GM10248 (cell line): Measurements from ENCODE around the gene FLRT2.

ENCODE experiments used
- CTCF ChIA-PET: fragments of 300-600 bp; sonication (Branson Sonifier 250); formaldehyde crosslinking; extraction: SDS; loops from one replicate; lab custom pipeline; 2021; ENCODE audit warnings: antibody characterized with exemption; lab: Yijun Ruan, JAX
- POLR2A ChIA-PET: fragments of 350-650 bp; sonication (Branson Sonifier 250); formaldehyde crosslinking; extraction: SDS; loops from one replicate; lab custom pipeline; 2020; ENCODE audit warnings: antibody characterized with exemption; lab: Yijun Ruan, JAX
- DNase-seq: peaks from one replicate; pipeline ENCODE4 v3.0.0; 2012; ENCODE audit errors: extremely low spot score
- CTCF ChIP-seq: IDR thresholded peaks from 2 replicates; pipeline ENCODE4 v1.5.1; 2012; ENCODE audit warnings: mild to moderate bottlenecking, low read depth; ENCODE audit errors: extremely low read depth, missing control alignments, control extremely low read depth

FLRT2 gene

GRCh38 chr14:85556267-85556666 lies 26.3 kb downstream of the FLRT2 start:
- CTCF ChIA-PET, result no interaction called here
- no peak for TF ChIP-seq CTCF
- DNase-seq, result no peak
- POLR2A ChIA-PET, result no interaction called here

GRCh38 chr14:85558505-85558904 lies 28.6 kb downstream of the FLRT2 start:
- CTCF ChIA-PET, result no interaction called here
- DNase-seq, result no peak
- POLR2A ChIA-PET, result no interaction called here
- TF ChIP-seq CTCF, result no peak

- CTCF ChIA-PET, result no interaction called here
- DNase-seq, result no peak
- POLR2A ChIA-PET, result no interaction called here
- no peak for TF ChIP-seq CTCF
Observed at GRCh38 chr14:85562630-85563029, 32.7 kb downstream of the FLRT2 start.

GRCh38 chr14:85564841-85565527 lies 35.0 kb downstream of the FLRT2 start:
- no peak for DNase-seq
- CTCF ChIA-PET, result no interaction called here
- TF ChIP-seq CTCF, result no peak
- POLR2A ChIA-PET, result no interaction called here

- no peak for DNase-seq
- CTCF ChIA-PET, result no interaction called here
- POLR2A ChIA-PET, result no interaction called here
Observed at GRCh38 chr14:85565862-85566296, 35.9 kb downstream of the FLRT2 start.

GRCh38 chr14:85566603-85567002 lies 36.7 kb downstream of the FLRT2 start:
- TF ChIP-seq CTCF, result no peak
- no peak for DNase-seq
- POLR2A ChIA-PET, result no interaction called here
- CTCF ChIA-PET, result no interaction called here

More at GRCh38 chr14:85565862-85566296, 35.9 kb downstream of the FLRT2 start:
- TF ChIP-seq CTCF, result no peak
